Gastroesophageal sphincter (tissue), 4 donors: ENCODE data around the gene RAB12. TPM values are rescaled to one million over a fixed set of nuclear protein-coding genes. Genes with fewer than 3 reads are reported as not detected.
"Not testable (repeated sequence)": the region's sequence is repeated elsewhere in the genome, so short reads cannot be mapped to it uniquely, and the experiment has no call there.

Experiments
- ATAC-seq: fragments of 150-250 bp; one replicate; pipeline ENCODE4 v1.9.1; 2016; ENCODE audit warnings: mild to moderate bottlenecking, moderate library complexity
- H3K27ac ChIP-seq, 4 donors: fragments of 200-600 bp; sonication (generic) in 3 of 4; 1 replicate in 3 of 4; 2 replicates in 1 of 4; pipeline ENCODE4 v1.5.1; 2016 to 2019
- H3K27me3 ChIP-seq: fragments of 200-600 bp; sonication (generic); one replicate; pipeline ENCODE4 v1.5.1; 2019
- H3K36me3 ChIP-seq, 2 donors: fragments of 200-600 bp; sonication (generic); one replicate each; pipeline ENCODE4 v1.5.1; 2019; ENCODE audit warnings: control low read depth in 1 of 2
- H3K4me1 ChIP-seq, 3 donors: fragments of 200-600 bp; sonication (generic); 1 replicate in 2 of 3; 2 replicates in 1 of 3; pipeline ENCODE4 v1.5.1; 2016 to 2019; ENCODE audit warnings: control low read depth in 2 of 3
- H3K4me3 ChIP-seq, 2 donors: fragments of 200-600 bp; sonication (generic); one replicate each; pipeline ENCODE4 v1.5.1; 2019; ENCODE audit warnings: mild to moderate bottlenecking in 1 of 2, moderate library complexity in 1 of 2
- H3K9me3 ChIP-seq, 3 donors: fragments of 200-600 bp; sonication (generic); one replicate each; pipeline ENCODE4 v1.5.1; 2017 to 2019; ENCODE audit warnings: control low read depth in 2 of 3
- EP300 ChIP-seq: sonication (generic); formaldehyde crosslinking; IDR thresholded peaks from one replicate; pipeline ENCODE4 v1.6.1; 2017; ENCODE audit warnings: antibody characterized with exemption, mild to moderate bottlenecking
- POLR2A ChIP-seq, 2 donors: fragments of 450-650 bp; IDR thresholded peaks; one replicate each; pipeline ENCODE4 v1.6.1; 2017; ENCODE audit warnings: antibody characterized with exemption in 2 of 2, mild to moderate bottlenecking in 2 of 2, moderate library complexity in 1 of 2
- POLR2AphosphoS5 ChIP-seq: sonication (generic); formaldehyde crosslinking; IDR thresholded peaks from one replicate; pipeline ENCODE4 v1.6.1; 2017; ENCODE audit warnings: antibody characterized with exemption
- WGBS, 2 donors: methylation state at CpG; one replicate each; pipeline ENCODE4 v1.1.5; 2018; ENCODE audit warnings: low coverage in 1 of 2; 5-methylcytosine and 5-hydroxymethylcytosine counted together
- total RNA-seq, 4 donors: library from RNA; depleted of rRNA; stranded (reverse); fragments of >200 nt; gene quantifications; one replicate each; pipeline ENCODE4 v1.1.0, GENCODE V29; 2016
- TF ChIP-seq, protein P1 (sequence below), 4 experiments: fragments of 200-600 bp in 2 of 4; fragments of 450-650 bp in 2 of 4; sonication (generic) in 1 of 4; IDR thresholded peaks; one replicate each; pipeline ENCODE4 v1.5.1; 2017 to 2019; ENCODE audit warnings: antibody characterized with exemption in 4 of 4, mild to moderate bottlenecking in 2 of 4, moderate library complexity in 2 of 4

The RAB12 gene
- total RNA-seq, 4 donors from 2014 or later = 63.7 to 100 (median 72.6) TPM

DNA sequence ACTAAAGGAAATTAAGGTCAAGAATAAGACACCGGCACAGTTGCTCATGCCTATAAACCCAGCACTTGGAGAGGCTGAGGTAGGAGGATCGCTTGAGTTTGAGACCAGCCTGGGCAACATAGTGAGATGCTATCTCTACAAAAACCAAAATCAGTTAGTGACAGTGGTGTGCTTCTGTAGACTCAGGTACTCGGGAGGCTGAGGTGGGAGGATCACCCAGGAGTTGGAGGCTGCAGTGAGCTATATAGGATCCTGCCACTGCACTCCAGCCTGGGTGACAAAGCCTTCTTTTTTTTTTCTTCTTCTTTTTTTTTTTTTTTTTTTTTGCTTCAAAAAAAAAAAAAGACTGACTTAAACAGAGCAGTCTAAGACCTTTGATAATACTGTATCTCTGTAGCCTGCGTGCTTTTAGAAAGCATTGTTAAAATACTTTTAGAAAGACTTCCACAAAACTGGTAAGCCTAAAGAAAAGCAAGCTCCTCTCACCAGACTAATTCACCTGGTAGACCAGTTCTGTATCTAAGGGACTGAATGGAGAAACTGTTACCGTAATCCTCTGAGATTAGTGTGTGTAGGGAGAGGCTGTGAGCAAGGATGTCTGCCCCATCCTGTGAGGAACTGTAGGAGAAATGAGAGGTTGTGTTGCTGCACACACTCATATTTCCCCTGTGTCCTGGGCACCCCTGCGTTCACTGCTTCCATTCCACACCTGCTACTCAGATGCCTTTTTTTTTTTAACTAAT is 10.8 kb downstream of the RAB12 start:
- H3K9me3 ChIP-seq = no peaks in the 10 kb centered on the region
- TF ChIP-seq, protein P1, sequence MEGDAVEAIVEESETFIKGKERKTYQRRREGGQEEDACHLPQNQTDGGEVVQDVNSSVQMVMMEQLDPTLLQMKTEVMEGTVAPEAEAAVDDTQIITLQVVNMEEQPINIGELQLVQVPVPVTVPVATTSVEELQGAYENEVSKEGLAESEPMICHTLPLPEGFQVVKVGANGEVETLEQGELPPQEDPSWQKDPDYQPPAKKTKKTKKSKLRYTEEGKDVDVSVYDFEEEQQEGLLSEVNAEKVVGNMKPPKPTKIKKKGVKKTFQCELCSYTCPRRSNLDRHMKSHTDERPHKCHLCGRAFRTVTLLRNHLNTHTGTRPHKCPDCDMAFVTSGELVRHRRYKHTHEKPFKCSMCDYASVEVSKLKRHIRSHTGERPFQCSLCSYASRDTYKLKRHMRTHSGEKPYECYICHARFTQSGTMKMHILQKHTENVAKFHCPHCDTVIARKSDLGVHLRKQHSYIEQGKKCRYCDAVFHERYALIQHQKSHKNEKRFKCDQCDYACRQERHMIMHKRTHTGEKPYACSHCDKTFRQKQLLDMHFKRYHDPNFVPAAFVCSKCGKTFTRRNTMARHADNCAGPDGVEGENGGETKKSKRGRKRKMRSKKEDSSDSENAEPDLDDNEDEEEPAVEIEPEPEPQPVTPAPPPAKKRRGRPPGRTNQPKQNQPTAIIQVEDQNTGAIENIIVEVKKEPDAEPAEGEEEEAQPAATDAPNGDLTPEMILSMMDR (IDR thresholded peaks at IDR 0.05) = no peak
- TF ChIP-seq POLR2AphosphoS5 (no peak), POLR2A (IDR thresholded peaks at IDR 0.05) (no peak), EP300 (no peak)
- peaks cover 14 to 92% (median 22%) of the 10 kb centered on the region in 3 donors for H3K4me1 ChIP-seq
- H3K27ac ChIP-seq = no peak overlapping the region
- peaks cover 0 to under 1% of the 10 kb centered on the region in 2 donors for H3K36me3 ChIP-seq
- no peak overlapping the region for H3K4me3 ChIP-seq
- no peaks in the 10 kb centered on the region for H3K27me3 ChIP-seq
- WGBS, 2 donors = 80 to 92% methylated on average over 5 of the region's 6 CpGs
- no peak for ATAC-seq

DNA sequence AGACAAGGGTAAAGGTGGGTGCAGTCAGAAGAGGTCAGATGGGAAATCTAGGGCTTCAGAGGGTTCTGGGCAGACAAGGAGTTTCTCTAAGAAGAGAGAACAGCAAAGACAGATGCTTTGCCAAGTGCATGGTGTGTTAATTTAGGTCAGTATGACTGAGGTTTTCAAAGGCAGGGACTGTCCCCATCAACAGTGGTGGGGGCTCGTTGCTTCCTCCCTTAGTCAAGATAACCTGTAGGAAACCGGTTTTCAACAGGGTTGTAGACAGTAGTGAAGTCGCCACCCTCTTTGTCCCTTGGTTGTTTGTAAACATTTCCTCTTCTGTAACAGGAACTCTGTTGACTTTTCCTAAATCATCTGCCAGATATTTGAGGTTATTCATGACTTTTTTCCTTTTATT is 11.6 kb downstream of the RAB12 start:
- peaks cover 0 to 9% of the 10 kb centered on the region in 2 donors for H3K36me3 ChIP-seq
- H3K4me3 ChIP-seq = no peak overlapping the region
- H3K4me1 ChIP-seq = peaks cover 6 to 84% (median 14%) of the 10 kb centered on the region in 3 donors
- ATAC-seq = no peak
- no peaks in the 10 kb centered on the region for H3K27me3 ChIP-seq
- WGBS, 2 donors = 53 to 70% methylated on average over 2 to 3 of the region's 3 CpGs
- TF ChIP-seq POLR2AphosphoS5 (no peak), POLR2A (IDR thresholded peaks at IDR 0.05) (no peak), EP300 (no peak)
- TF ChIP-seq, protein P1 (IDR thresholded peaks at IDR 0.05) = no peak
- H3K27ac ChIP-seq = no peak overlapping the region
- no peaks in the 10 kb centered on the region for H3K9me3 ChIP-seq

DNA sequence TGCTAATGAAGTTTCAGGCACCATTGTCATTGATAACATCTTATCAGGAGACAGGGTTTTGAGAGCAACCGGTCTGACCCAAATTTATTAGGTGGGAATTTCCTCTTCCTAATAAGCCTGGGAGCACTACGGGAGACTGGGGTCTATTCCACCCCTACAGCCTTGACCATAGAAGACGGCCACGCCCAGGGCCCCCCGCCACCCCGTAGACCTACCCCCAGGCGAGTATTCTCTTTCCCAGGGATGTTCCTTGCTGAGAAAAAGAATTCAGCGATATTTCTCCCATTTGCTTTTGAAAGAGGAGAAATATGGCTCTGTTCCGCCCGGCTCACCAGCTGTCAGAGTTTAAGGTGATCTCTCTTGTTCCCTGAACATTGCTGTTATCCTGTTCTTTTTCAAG is 13.4 kb downstream of the RAB12 start:
- H3K4me1 ChIP-seq = peaks cover 5 to 72% (median 14%) of the 10 kb centered on the region in 3 donors
- H3K27me3 ChIP-seq, H3K9me3 ChIP-seq, H3K4me3 ChIP-seq, H3K27ac ChIP-seq, ATAC-seq: not testable (repeated sequence)
- H3K36me3 ChIP-seq = peaks cover 0 to 24% of the 10 kb centered on the region in 2 donors
- WGBS, 2 donors = 76 to 90% methylated on average over 5 to 10 of the region's 10 CpGs

DNA sequence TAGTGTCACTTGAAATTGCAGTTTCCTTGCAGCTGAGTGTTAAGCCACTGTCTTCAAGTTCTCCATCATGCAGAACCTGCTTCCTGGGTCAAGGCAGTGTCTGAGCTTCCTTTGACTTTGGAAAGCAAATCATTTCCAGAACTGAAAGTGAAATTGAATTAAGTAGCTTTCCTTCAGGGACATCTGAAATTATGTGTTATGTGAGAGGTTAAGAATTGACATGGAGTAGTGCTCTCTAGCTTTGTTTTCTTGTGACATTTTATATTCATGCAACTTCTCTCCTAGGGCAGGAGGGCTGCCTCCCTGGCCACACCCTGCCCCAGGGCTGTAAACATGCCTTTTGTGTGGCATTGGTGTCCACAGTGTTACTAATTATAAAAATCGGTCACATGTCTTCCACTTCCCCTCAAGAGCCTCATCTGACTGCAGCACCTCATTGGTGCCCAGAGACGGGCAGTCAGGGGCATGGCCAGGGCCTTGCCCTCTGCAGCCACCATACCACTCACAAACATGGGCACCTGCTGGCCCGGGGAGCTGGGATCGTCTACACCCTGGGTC is 14.4 kb downstream of the RAB12 start:
- peak; percentile 55 for ATAC-seq
- Histone ChIP-seq H3K27me3 (no peaks in the 10 kb centered on the region), H3K9me3 (no peaks in the 10 kb centered on the region), H3K4me3 (no peak overlapping the region), H3K27ac (peak overlapping the region in 3 of 4 donors; percentile 6 to 28 (median 27)), H3K36me3 (peaks cover 0 to 24% of the 10 kb centered on the region in 2 donors), H3K4me1 (peaks cover 5 to 70% (median 14%) of the 10 kb centered on the region in 3 donors)
- TF ChIP-seq, protein P1 (IDR thresholded peaks at IDR 0.05) = no peak
- no peak for TF ChIP-seq POLR2A (IDR thresholded peaks at IDR 0.05)
- TF ChIP-seq EP300 = no peak
- no peak for TF ChIP-seq POLR2AphosphoS5
- WGBS, 2 donors = 59 to 66% methylated on average over 3 to 4 of the region's 4 CpGs

DNA sequence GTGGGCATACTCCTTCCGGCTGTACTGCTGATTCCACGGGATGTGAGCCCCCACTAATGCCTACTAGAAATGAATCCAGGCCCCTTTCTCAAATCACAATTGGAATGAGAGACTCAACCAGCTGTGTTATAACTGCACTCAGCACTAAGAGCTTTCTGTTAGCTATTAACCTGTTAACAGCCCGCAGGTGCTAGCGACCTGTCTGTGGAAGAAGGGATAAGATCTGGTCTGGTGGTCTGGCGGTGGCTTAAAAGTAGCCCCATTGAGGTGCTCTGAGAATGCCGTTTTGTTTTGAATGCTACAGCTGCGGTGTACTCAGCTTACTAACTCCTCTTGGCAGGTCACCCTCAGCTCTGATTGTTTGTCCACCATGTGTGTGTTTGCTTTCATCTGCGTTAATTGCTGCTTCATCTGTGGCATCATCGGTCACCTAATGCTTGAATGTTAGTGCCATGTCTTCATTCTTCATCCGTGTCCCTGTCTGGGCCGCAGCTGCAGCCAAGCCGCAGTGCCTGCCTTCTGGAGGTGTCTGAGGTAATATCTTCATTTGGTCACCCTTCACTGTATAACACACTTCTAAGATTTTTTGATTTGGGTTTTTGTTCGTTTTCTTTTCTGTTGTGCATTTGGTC is 16.3 kb downstream of the RAB12 start:
- 88 to 96% methylated on average over 7 to 11 of the region's 13 CpGs for WGBS, 2 donors
- TF ChIP-seq POLR2A (IDR thresholded peaks at IDR 0.05) (no peak), EP300 (no peak), POLR2AphosphoS5 (no peak)
- TF ChIP-seq, protein P1 (IDR thresholded peaks at IDR 0.05) = no peak
- no peak for ATAC-seq
- no peaks in the 10 kb centered on the region for H3K9me3 ChIP-seq
- no peaks in the 10 kb centered on the region for H3K27me3 ChIP-seq
- H3K4me3 ChIP-seq = no peak overlapping the region
- H3K4me1 ChIP-seq = peaks cover 5 to 63% (median 11%) of the 10 kb centered on the region in 3 donors
- no peak overlapping the region for H3K27ac ChIP-seq
- peaks cover 0 to 30% of the 10 kb centered on the region in 2 donors for H3K36me3 ChIP-seq
